GM12875 (cell line): Measurements from ENCODE around the gene FAM13A.
"Not testable (repeated sequence)": the region's sequence is repeated elsewhere in the genome, so short reads cannot be mapped to it uniquely, and the experiment has no call there.

Experiments used
- H3K4me3 ChIP-seq: one replicate; pipeline ENCODE4 v1.5.1; 2011; ENCODE audit warnings: low read depth, low read length, control low read depth
- TF ChIP-seq, protein P1 (sequence below): IDR thresholded peaks from 2 replicates; pipeline ENCODE4 v1.5.1; 2011; ENCODE audit warnings: low read depth, mild to moderate bottlenecking, control low read depth, inconsistent platforms, low read length, moderate library complexity, borderline replicate concordance; ENCODE audit not compliant: insufficient read depth

The FAM13A gene

DNA sequence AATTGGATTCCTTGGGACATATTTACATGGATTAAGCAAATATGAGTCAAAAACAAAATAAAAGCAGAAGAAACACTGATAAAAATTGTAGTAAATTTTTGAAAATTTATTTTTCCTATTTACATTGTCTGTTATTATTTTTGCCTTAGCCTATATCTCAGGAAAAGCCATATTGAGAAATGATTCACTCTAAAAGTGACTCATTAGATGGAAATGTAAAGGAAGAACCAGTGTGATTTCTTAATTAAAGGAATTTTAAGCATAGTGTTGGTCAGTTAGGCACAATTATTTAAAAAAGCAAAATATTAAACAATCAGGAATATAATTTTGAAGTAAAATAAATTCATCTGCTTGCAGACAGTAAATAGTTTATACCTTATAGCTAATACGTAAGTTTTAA, 191.9 kb downstream of the FAM13A start:
- no peak overlapping the region for H3K4me3 ChIP-seq
- TF ChIP-seq, protein P1, sequence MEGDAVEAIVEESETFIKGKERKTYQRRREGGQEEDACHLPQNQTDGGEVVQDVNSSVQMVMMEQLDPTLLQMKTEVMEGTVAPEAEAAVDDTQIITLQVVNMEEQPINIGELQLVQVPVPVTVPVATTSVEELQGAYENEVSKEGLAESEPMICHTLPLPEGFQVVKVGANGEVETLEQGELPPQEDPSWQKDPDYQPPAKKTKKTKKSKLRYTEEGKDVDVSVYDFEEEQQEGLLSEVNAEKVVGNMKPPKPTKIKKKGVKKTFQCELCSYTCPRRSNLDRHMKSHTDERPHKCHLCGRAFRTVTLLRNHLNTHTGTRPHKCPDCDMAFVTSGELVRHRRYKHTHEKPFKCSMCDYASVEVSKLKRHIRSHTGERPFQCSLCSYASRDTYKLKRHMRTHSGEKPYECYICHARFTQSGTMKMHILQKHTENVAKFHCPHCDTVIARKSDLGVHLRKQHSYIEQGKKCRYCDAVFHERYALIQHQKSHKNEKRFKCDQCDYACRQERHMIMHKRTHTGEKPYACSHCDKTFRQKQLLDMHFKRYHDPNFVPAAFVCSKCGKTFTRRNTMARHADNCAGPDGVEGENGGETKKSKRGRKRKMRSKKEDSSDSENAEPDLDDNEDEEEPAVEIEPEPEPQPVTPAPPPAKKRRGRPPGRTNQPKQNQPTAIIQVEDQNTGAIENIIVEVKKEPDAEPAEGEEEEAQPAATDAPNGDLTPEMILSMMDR = no peak

DNA sequence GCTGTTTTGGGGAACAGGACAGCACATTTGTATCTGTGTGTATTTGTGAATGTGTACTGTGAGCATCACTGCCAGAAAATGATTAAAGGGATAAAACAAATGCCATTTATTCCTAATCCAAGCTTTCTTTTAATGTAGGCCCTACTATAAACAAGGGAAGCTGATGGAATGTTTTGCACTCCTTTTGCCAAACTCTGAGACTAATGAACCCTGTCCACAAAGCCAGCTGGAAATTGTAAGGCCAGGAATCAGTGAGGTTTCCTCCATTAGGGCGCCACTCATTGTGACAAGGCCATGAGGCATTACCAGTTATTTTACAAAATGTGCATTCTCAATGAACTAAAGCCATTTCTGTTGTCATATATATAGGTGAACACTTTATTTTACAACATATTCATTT, 196.4 kb downstream of the FAM13A start:
- H3K4me3 ChIP-seq = no peak overlapping the region
- TF ChIP-seq, protein P1 = no peak

GRCh38 chr4:88859191-88859812, 197.7 kb downstream of the FAM13A start:
- no peak overlapping the region for H3K4me3 ChIP-seq
- TF ChIP-seq, protein P1 = no peak

DNA sequence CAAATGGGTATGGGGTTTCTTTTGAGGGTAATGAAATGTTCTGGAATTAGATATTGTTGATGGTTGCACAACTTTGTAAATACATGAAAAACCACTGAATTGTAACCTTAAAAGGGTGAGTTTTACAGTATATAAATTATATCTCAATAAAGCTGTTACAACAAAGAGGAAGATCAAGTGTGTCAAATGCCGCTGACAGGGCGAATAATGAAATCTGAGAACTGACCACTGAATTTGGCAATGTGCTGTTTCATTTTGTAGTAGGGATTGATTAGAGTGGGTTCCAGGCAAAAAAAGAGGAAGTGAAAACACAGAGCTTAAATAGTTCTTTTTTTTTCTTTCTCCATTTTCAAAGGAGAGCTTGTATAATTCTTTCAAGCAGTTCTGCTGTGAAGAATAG, 198.2 kb downstream of the FAM13A start:
- no peak overlapping the region for H3K4me3 ChIP-seq
- TF ChIP-seq, protein P1 = no peak

- TF ChIP-seq, protein P1 = no peak
- no peak overlapping the region for H3K4me3 ChIP-seq
Measured at GRCh38 chr4:88857588-88857987, 199.4 kb downstream of the FAM13A start.

GRCh38 chr4:88854481-88854880, 202.5 kb downstream of the FAM13A start:
- TF ChIP-seq, protein P1 = no peak

DNA sequence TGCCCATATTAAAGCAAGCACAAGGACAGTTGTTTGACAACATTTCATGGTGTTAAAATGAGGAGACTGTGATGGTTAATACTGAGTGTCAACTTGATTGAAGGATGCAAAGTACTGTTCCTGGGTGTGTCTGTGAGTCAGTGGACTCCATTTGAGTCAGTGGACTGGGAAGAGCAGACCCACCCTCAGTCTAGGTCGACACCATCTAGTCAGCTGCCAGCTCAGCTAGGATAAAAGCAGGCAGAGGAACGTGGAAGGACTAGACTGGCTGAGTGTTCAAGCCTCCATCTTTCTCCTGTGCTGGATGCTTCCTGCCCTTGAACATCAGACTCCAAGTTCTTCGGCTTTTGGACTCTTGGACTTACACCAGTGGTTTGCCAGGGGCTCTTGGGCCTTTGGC, 203.4 kb downstream of the FAM13A start:
- not testable (repeated sequence) for H3K4me3 ChIP-seq

More at GRCh38 chr4:88854481-88854880, 202.5 kb downstream of the FAM13A start:
- no peak overlapping the region for H3K4me3 ChIP-seq
